Measurements from ENCODE around the gene ADISSP. TPM values are rescaled to one million over a fixed set of nuclear protein-coding genes. Genes with fewer than 3 reads are reported as not detected.

ADISSP gene
- total RNA-seq, 1 donor: 26.8 TPM

- no peak for TF ChIP-seq CTCF (IDR thresholded peaks at IDR 0.05; ENCODE audit: insufficient read depth, low read depth, low read length)
- H3K4me3 ChIP-seq (ENCODE audit: low read depth, low read length): no peak overlapping the region
- DNase-seq (ENCODE audit: low read depth): no peak
Observed at GRCh38 chr20:3749087-3749688, 18.4 kb downstream of the ADISSP start.

GRCh38 chr20:3748073-3748472 lies 19.5 kb downstream of the ADISSP start:
- no peak overlapping the region for H3K4me3 ChIP-seq (ENCODE audit: low read depth, low read length)
- no peak for DNase-seq (ENCODE audit: low read depth)
- no peak for TF ChIP-seq CTCF (IDR thresholded peaks at IDR 0.05; ENCODE audit: insufficient read depth, low read depth, low read length)

GRCh38 chr20:3747471-3747870 lies 20.1 kb downstream of the ADISSP start:
- TF ChIP-seq CTCF (IDR thresholded peaks at IDR 0.05; ENCODE audit: insufficient read depth, low read depth, low read length): no peak
- no peak for DNase-seq (ENCODE audit: low read depth)
- H3K4me3 ChIP-seq (ENCODE audit: low read depth, low read length): no peak overlapping the region

- no peak for DNase-seq (ENCODE audit: low read depth)
- TF ChIP-seq CTCF (IDR thresholded peaks at IDR 0.05; ENCODE audit: insufficient read depth, low read depth, low read length): no peak
- no peak overlapping the region for H3K4me3 ChIP-seq (ENCODE audit: low read depth, low read length)
Observed at GRCh38 chr20:3745686-3746173, 21.8 kb downstream of the ADISSP start.

GRCh38 chr20:3744806-3745685 lies 22.5 kb downstream of the ADISSP start:
- DNase-seq (ENCODE audit: low read depth): peak; percentile 16
- no peak for TF ChIP-seq CTCF (IDR thresholded peaks at IDR 0.05; ENCODE audit: insufficient read depth, low read depth, low read length)

GRCh38 chr20:3744037-3744436 lies 23.5 kb downstream of the ADISSP start:
- TF ChIP-seq CTCF (IDR thresholded peaks at IDR 0.05; ENCODE audit: insufficient read depth, low read depth, low read length): no peak
- DNase-seq (ENCODE audit: low read depth): no peak
- no peak overlapping the region for H3K4me3 ChIP-seq (ENCODE audit: low read depth, low read length)

More at GRCh38 chr20:3744806-3745685, 22.5 kb downstream of the ADISSP start:
- no peak overlapping the region for H3K4me3 ChIP-seq (ENCODE audit: low read depth, low read length)
